HUES64 (cell line): ENCODE data around the gene PCDHB5. TPM values are rescaled to one million over a fixed set of nuclear protein-coding genes. Genes with fewer than 3 reads are reported as not detected.
"Not testable (repeated sequence)": the region's sequence is repeated elsewhere in the genome, so short reads cannot be mapped to it uniquely, and the experiment has no call there.

Experiments used
- H3K27ac ChIP-seq: 2 replicates; pipeline ENCODE4 v1.7.0; 2013; ENCODE audit warnings: low read depth, low read length, inconsistent platforms
- H3K27me3 ChIP-seq: 2 replicates; pipeline ENCODE4 v1.6.1; 2013; ENCODE audit warnings: mild to moderate bottlenecking, low read length; ENCODE audit not compliant: insufficient read depth
- H3K36me3 ChIP-seq: 2 replicates; pipeline ENCODE4 v1.6.1; 2013; ENCODE audit warnings: mild to moderate bottlenecking, low read length; ENCODE audit not compliant: insufficient read depth
- H3K4me1 ChIP-seq: 2 replicates; pipeline ENCODE4 v1.6.1; 2013; ENCODE audit warnings: mild to moderate bottlenecking, low read length, moderate library complexity; ENCODE audit not compliant: insufficient read depth
- H3K4me3 ChIP-seq: 2 replicates; pipeline ENCODE4 v1.5.1; 2013; ENCODE audit warnings: mild to moderate bottlenecking, low read length, moderate library complexity
- H3K9ac ChIP-seq: 2 replicates; pipeline ENCODE4 v1.6.1; 2013; ENCODE audit warnings: mild to moderate bottlenecking, low read depth, low read length
- H3K9me3 ChIP-seq: 2 replicates; pipeline ENCODE4 v1.6.1; 2013; ENCODE audit warnings: low read depth, low read length; ENCODE audit not compliant: insufficient read depth
- WGBS: fragments of 150-250, 120-280 bp; methylation state at CpG from one replicate; pipeline ENCODE4 v1.1.7; 2013; ENCODE audit warnings: missing lambda C conversion rate; 5-methylcytosine and 5-hydroxymethylcytosine counted together
- polyA plus RNA-seq, 2 experiments: library from polyadenylated mRNA; stranded (reverse); fragments of 50-300 nt; gene quantifications; one replicate each; pipeline ENCODE4 v1.2.3, GENCODE V29; 2013

The PCDHB5 gene
- 0.15 TPM for polyA plus RNA-seq (2013, experiment 1 of 2)
- polyA plus RNA-seq (2013, experiment 2 of 2): 0.51 TPM

- H3K9me3 ChIP-seq: peaks cover 33% of the 10 kb centered on the region
- H3K4me1 ChIP-seq: no peaks in the 10 kb centered on the region
- H3K4me3 ChIP-seq: peak within 1 kb of the TSS; percentile 46
- 89% methylated on average over 22 of the region's 22 CpGs for WGBS
- no peaks in the 10 kb centered on the region for H3K27me3 ChIP-seq
- no peak within 1 kb of the TSS for H3K27ac ChIP-seq
- no peaks in the 10 kb centered on the region for H3K36me3 ChIP-seq
- H3K9ac ChIP-seq: peak within 1 kb of the TSS; percentile 60; the same call in 1 of the 2 replicates
Measured at GRCh38 chr5:141135030-141135717, at the start of gene PCDHB5. PCDHB5 (plus strand) TSS chr5:141135206; CDS start chr5:141135435, 229 bp downstream.

DNA sequence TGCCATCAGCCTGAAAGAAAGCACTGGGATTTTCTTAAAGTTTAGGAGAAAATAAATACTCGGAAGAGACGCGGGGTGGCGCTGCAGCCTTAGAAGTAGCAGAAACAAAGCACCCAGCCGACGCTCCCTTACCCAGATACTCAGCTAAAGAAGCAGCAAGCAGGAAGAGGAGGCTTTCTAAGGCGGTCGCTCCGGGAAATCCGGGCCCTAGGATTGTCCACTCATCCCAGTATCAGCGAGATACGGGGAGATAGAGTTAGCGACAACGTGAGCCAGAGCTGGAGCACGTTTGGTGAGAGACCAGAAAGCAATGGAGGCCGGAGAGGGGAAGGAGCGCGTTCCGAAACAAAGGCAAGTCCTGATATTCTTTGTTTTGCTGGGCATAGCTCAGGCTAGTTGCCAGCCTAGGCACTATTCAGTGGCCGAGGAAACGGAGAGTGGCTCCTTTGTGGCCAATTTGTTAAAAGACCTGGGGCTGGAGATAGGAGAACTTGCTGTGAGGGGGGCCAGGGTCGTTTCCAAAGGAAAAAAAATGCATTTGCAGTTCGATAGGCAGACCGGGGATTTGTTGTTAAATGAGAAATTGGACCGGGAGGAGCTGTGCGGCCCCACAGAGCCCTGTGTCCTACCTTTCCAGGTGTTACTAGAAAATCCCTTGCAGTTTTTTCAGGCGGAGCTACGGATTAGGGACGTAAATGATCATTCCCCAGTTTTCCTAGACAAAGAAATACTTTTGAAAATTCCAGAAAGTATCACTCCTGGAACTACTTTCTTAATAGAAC lies 40.3 kb upstream of the PCDHB5 start, which contains the start of gene PCDHB2:
TSS of gene PCDHB2 (plus strand) at position 135 of the 782 bp plus-strand sequence. CDS start at position 311, 176 bp downstream.
- Histone ChIP-seq H3K27me3 (no peaks in the 10 kb centered on the region), H3K36me3 (peaks cover 14% of the 10 kb centered on the region; the same call in 1 of the 2 replicates), H3K27ac (peak within 1 kb of the TSS; percentile 72), H3K9ac (peak within 1 kb of the TSS; percentile 95), H3K9me3 (peaks cover 14% of the 10 kb centered on the region; the same call in 1 of the 2 replicates), H3K4me1 (no peaks in the 10 kb centered on the region), H3K4me3 (peak within 1 kb of the TSS; percentile 83)
- 6% methylated on average over 29 of the region's 29 CpGs for WGBS

- H3K9me3 ChIP-seq: peaks cover 14% of the 10 kb centered on the region; the same call in 1 of the 2 replicates
- 81% methylated on average over 12 of the region's 12 CpGs for WGBS
- peak overlapping the region; percentile 83 for H3K4me3 ChIP-seq
- H3K9ac ChIP-seq: peak overlapping the region; percentile 95
- H3K27me3 ChIP-seq: no peaks in the 10 kb centered on the region
- H3K27ac ChIP-seq: peak overlapping the region; percentile 72; the same call in 1 of the 2 replicates
- peaks cover 14% of the 10 kb centered on the region; the same call in 1 of the 2 replicates for H3K36me3 ChIP-seq
- H3K4me1 ChIP-seq: no peaks in the 10 kb centered on the region
Measured at GRCh38 chr5:141095263-141095641, 39.8 kb upstream of the PCDHB5 start.

- H3K9ac ChIP-seq, H3K4me3 ChIP-seq, H3K27ac ChIP-seq, H3K27me3 ChIP-seq, H3K4me1 ChIP-seq: not testable (repeated sequence)
- H3K9me3 ChIP-seq: peaks cover 17% of the 10 kb centered on the region; the same call in 1 of the 2 replicates
- WGBS: 96% methylated on average over 20 of the region's 46 CpGs
- peaks cover 23% of the 10 kb centered on the region; the same call in 1 of the 2 replicates for H3K36me3 ChIP-seq
Measured at GRCh38 chr5:141096181-141096580, 38.8 kb upstream of the PCDHB5 start.

DNA sequence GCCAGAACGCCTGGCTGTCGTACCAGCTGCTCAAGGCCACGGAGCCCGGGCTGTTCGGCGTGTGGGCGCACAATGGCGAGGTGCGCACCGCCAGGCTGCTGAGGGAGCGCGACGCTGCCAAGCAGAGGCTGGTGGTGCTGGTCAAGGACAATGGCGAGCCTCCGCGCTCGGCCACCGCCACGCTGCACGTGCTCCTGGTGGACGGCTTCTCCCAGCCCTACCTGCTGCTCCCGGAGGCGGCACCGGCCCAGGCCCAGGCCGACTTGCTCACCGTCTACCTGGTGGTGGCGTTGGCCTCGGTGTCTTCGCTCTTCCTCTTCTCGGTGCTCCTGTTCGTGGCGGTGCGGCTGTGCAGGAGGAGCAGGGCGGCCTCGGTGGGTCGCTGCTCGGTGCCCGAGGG lies 38.4 kb upstream of the PCDHB5 start:
- 98% methylated on average over 24 of the region's 38 CpGs for WGBS
- H3K9me3 ChIP-seq: peaks cover 21% of the 10 kb centered on the region; the same call in 1 of the 2 replicates
- peaks cover 27% of the 10 kb centered on the region; the same call in 1 of the 2 replicates for H3K36me3 ChIP-seq
- not testable (repeated sequence) for H3K9ac ChIP-seq, H3K4me3 ChIP-seq, H3K27ac ChIP-seq, H3K4me1 ChIP-seq, H3K27me3 ChIP-seq

GRCh38 chr5:141100243-141100805 lies 34.7 kb upstream of the PCDHB5 start, which contains the start of gene PCDHB3:
PCDHB3 (plus strand) TSS chr5:141100473; CDS start chr5:141100650, 177 bp downstream.
- no peaks in the 10 kb centered on the region for H3K27me3 ChIP-seq
- peaks cover 20% of the 10 kb centered on the region; the same call in 1 of the 2 replicates for H3K9me3 ChIP-seq
- peak within 1 kb of the TSS; percentile 39 for H3K4me3 ChIP-seq
- 89% methylated on average over 19 of the region's 19 CpGs for WGBS
- peaks cover 29% of the 10 kb centered on the region; the same call in 1 of the 2 replicates for H3K36me3 ChIP-seq
- H3K27ac ChIP-seq: no peak within 1 kb of the TSS
- peak within 1 kb of the TSS; percentile 56; the same call in 1 of the 2 replicates for H3K9ac ChIP-seq
- no peaks in the 10 kb centered on the region; the same call in 1 of the 2 replicates for H3K4me1 ChIP-seq

- H3K4me3 ChIP-seq: peak overlapping the region; percentile 39; the same call in 1 of the 2 replicates
- no peaks in the 10 kb centered on the region; the same call in 1 of the 2 replicates for H3K4me1 ChIP-seq
- H3K27me3 ChIP-seq: no peaks in the 10 kb centered on the region
- no peak overlapping the region for H3K27ac ChIP-seq
- peaks cover 14% of the 10 kb centered on the region; the same call in 1 of the 2 replicates for H3K9me3 ChIP-seq
- 91% methylated on average over 20 of the region's 20 CpGs for WGBS
- H3K36me3 ChIP-seq: peaks cover 25% of the 10 kb centered on the region; the same call in 1 of the 2 replicates
- no peak overlapping the region for H3K9ac ChIP-seq
Measured at GRCh38 chr5:141101059-141101458, 33.9 kb upstream of the PCDHB5 start.

- Histone ChIP-seq H3K36me3 (peaks cover 24% of the 10 kb centered on the region; the same call in 1 of the 2 replicates), H3K9me3 (peaks cover 13% of the 10 kb centered on the region; the same call in 1 of the 2 replicates)
- H3K27ac ChIP-seq, H3K27me3 ChIP-seq, H3K9ac ChIP-seq, H3K4me3 ChIP-seq, H3K4me1 ChIP-seq: not testable (repeated sequence)
- 98% methylated on average over 24 of the region's 39 CpGs for WGBS
Measured at GRCh38 chr5:141102070-141102469, 32.9 kb upstream of the PCDHB5 start.

- not testable (repeated sequence) for H3K27me3 ChIP-seq, H3K9ac ChIP-seq, H3K4me3 ChIP-seq, H3K27ac ChIP-seq, H3K9me3 ChIP-seq, H3K4me1 ChIP-seq
- peaks cover 20% of the 10 kb centered on the region; the same call in 1 of the 2 replicates for H3K36me3 ChIP-seq
- 98% methylated on average over 21 of the region's 38 CpGs for WGBS
Measured at GRCh38 chr5:141102471-141102870, 32.5 kb upstream of the PCDHB5 start.

DNA sequence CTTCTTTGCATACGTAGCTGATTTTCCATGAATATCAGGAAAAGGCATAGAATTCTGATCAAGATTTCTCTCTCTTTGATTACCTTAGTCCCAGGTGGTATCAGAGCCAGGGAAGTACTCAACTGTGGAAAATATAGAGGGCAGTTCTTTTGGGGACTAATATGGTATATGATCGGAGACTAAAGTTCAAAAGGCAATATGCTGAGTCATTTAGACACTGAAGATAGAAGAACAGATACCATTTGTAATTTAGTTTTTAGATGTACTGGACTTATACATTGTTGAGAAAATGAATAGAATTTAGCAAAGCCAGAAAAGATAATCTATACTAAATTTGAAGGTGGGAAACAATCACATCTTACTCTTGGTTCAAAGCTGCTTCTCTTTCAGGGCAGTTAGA lies 29.7 kb upstream of the PCDHB5 start:
- no peak overlapping the region for H3K27ac ChIP-seq
- peaks cover 17% of the 10 kb centered on the region; the same call in 1 of the 2 replicates for H3K36me3 ChIP-seq
- H3K9ac ChIP-seq: no peak overlapping the region
- H3K4me1 ChIP-seq: no peaks in the 10 kb centered on the region; the same call in 1 of the 2 replicates
- H3K9me3 ChIP-seq: peaks cover 9% of the 10 kb centered on the region; the same call in 1 of the 2 replicates
- WGBS: 79% methylated on average over 2 of the region's 2 CpGs
- no peak overlapping the region for H3K4me3 ChIP-seq
- H3K27me3 ChIP-seq: no peaks in the 10 kb centered on the region
